HFF-Myc (cell line): ENCODE measurements around the gene GALNT15.

Experiments used
- DNase-seq: peaks from one replicate; pipeline ENCODE4 v3.0.0-alpha.2; 2011; ENCODE audit warnings: low read depth; ENCODE audit errors: extremely low read depth
- H3K4me3 ChIP-seq: replicated peaks from 2 replicates; pipeline ENCODE4 v1.5.1; 2011; ENCODE audit warnings: low read depth, mild to moderate bottlenecking, control low read depth, low read length
- TF ChIP-seq, protein P1 (sequence below): IDR thresholded peaks from 2 replicates; pipeline ENCODE4 v1.5.1; 2012; ENCODE audit warnings: mild to moderate bottlenecking, low read depth, low read length, control low read depth; ENCODE audit errors: missing control alignments

GALNT15 gene

GRCh38 chr3:16258177-16258576 lies 83.7 kb downstream of the GALNT15 start:
- TF ChIP-seq, protein P1, sequence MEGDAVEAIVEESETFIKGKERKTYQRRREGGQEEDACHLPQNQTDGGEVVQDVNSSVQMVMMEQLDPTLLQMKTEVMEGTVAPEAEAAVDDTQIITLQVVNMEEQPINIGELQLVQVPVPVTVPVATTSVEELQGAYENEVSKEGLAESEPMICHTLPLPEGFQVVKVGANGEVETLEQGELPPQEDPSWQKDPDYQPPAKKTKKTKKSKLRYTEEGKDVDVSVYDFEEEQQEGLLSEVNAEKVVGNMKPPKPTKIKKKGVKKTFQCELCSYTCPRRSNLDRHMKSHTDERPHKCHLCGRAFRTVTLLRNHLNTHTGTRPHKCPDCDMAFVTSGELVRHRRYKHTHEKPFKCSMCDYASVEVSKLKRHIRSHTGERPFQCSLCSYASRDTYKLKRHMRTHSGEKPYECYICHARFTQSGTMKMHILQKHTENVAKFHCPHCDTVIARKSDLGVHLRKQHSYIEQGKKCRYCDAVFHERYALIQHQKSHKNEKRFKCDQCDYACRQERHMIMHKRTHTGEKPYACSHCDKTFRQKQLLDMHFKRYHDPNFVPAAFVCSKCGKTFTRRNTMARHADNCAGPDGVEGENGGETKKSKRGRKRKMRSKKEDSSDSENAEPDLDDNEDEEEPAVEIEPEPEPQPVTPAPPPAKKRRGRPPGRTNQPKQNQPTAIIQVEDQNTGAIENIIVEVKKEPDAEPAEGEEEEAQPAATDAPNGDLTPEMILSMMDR: no peak
- H3K4me3 ChIP-seq: no peak overlapping the region
- no peak for DNase-seq

GRCh38 chr3:16258866-16259265 lies 84.4 kb downstream of the GALNT15 start:
- DNase-seq: no peak
- TF ChIP-seq, protein P1: no peak
- H3K4me3 ChIP-seq: no peak overlapping the region

- TF ChIP-seq, protein P1: no peak
- no peak for DNase-seq
Observed at GRCh38 chr3:16260046-16260445, 85.6 kb downstream of the GALNT15 start.

GRCh38 chr3:16262174-16262573 lies 87.7 kb downstream of the GALNT15 start:
- TF ChIP-seq, protein P1: no peak
- H3K4me3 ChIP-seq: no peak overlapping the region
- DNase-seq: no peak

More at GRCh38 chr3:16260046-16260445, 85.6 kb downstream of the GALNT15 start:
- H3K4me3 ChIP-seq: no peak overlapping the region

- TF ChIP-seq, protein P1: no peak
- no peak for DNase-seq
- H3K4me3 ChIP-seq: peak overlapping the region; percentile 89
Observed at GRCh38 chr3:16264174-16264707, 89.8 kb downstream of the GALNT15 start.

DNA sequence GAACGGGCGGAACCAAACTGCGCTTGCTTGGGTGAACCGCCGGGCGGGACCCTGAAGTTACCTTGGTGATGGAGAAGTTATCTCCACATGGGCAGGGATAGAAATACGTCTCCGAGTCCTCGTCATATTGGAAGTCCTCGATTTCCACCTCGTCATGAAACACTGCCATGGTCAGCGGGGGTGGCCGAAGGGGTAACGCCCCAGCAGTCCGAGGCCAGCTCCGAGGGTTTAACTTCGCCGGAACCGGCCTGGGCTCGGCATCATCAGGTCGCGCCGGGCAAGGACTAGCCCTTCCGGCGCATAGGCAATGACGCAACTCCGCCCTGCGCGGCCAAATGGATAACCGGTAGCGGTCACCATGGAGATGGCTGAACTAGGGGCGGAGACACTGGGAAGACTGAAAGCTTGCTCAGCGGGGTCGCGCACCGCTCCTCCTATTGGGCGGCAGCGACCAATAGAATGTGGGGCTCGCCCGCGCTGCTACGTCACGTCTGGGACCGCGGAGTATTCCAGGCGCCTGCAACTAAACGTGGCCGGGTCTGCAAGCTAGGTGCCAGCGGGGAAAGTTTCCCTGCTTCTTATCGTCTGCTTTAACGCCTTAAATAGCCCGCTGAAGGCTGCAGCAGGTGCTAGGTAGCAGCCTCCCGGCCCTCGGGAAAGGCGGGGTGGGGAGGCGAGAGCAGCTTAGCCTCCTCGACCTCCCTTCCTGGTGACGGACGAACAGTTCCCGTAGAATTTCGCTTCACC lies 90.4 kb downstream of the GALNT15 start, which contains the start of the genes DPH3 and OXNAD1:
Gene DPH3, minus strand, starts transcription at position 236 of the 747 bp plus-strand sequence. Its CDS starts 67 bp downstream, at position 169.
Gene OXNAD1, plus strand, starts transcription at position 505 of the 747 bp plus-strand sequence. CDS start 5,741 bp downstream, outside the sequence.
- DNase-seq: peak; percentile 99
- TF ChIP-seq, protein P1: no peak
- H3K4me3 ChIP-seq: peak within 1 kb of the TSS; percentile 89
